Right ventricle myocardium superior (tissue), 1 donor: ENCODE results near the gene RPL11. TPM values are rescaled to one million over a fixed set of nuclear protein-coding genes. Genes with fewer than 3 reads are reported as not detected.
"Not testable (repeated sequence)": the region's sequence is repeated elsewhere in the genome, so short reads cannot be mapped to it uniquely, and the experiment has no call there.

Experiments
- ATAC-seq: fragments of 200-7000 bp; cut with Tn5 transposase; one replicate; pipeline ENCODE4 v1.9.1; 2020; ENCODE audit warnings: mild to moderate bottlenecking; ENCODE audit not compliant: poor library complexity
- DNase-seq: peaks from one replicate; pipeline ENCODE4 v3.0.0-alpha.2; 2020
- intact Hi-C: fragments of 100-400 bp; cut with DNase I; formaldehyde crosslinking; loops from one replicate; pipeline ENCODE4 v1.11.2; 2022
- total RNA-seq: library from RNA; stranded (reverse); fragmentation: NEBNext Ultra II Directional; extraction: Animal tissue kit (Norgen Biotek cat#: 25700); gene quantifications from one replicate; pipeline ENCODE4 v1.2.1, GENCODE V29; 2021
- donor health status: DM: no; HTN: yes; CAD: no; lungs with severe emphysema.

RPL11 gene
- total RNA-seq, 1 donor from 2014 or later, result 570 TPM

DNA sequence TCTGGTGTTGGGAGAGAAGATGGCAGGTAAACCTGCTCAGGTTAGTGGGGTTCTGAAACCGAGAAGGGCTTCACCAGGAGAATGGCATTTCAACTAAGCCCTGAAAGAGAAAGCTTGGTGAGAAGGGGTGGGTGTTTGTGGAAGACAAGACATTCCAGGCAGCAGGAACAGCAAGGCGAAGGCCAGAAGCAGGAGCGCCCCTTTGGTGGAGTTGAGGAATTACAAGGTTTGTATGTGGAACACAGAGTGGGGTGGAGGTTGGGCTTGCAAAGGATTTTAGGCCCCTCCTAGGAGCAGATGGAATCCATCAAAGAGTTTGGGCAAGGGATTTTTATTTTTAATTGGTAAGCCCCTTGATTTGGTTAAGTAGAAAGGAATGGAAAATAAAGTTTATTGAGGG lies 26.9 kb downstream of the RPL11 start:
- DNase-seq (no peak), ATAC-seq (no peak)
- intact Hi-C loops, result no loop called here

DNA sequence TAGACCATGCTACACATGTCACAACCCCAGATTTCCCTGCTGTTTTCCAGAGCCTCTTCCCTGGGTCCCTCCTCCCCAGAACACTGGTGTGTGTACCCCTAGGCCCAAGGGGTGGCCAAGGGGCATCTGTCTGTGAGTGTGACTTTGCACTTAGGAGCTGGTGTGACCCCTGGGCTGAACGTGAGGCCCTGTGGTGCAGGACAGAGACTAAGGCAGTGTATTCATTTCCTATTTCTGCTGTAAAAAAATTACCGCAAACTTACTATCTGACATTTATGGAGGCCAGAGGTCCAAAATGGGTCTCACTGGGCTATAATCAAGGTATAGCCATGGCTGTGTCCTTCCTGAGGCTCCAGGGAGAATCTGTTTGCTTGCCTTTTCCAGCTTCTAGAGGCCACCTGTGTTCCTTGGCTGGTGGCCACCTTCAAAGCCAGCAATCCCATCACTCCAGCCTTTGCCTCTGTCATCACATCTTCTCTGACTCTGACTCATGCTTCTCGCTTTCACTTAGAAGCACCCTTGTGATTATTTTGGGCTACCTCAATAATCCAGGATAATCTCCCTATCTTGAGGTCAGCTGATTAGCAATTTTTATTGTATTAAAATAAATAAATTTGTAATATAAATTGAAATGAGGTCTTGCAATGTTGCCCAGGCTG lies 27.7 kb downstream of the RPL11 start:
- DNase-seq (no peak), ATAC-seq (peak; percentile 39)
- intact Hi-C loops, result no loop called here

GRCh38 chr1:23720256-23720995 lies 28.8 kb downstream of the RPL11 start:
- ATAC-seq, result no peak

GRCh38 chr1:23722652-23723051 lies 31.0 kb downstream of the RPL11 start:
- no peak for ATAC-seq
- intact Hi-C loops, result no loop called here
- DNase-seq, result no peak

More at GRCh38 chr1:23720256-23720995, 28.8 kb downstream of the RPL11 start:
- no peak for DNase-seq
- intact Hi-C loops, result no loop called here

- no peak for ATAC-seq
- intact Hi-C loops, result no loop called here
- DNase-seq, result no peak
Measured at GRCh38 chr1:23726686-23727085, 35.1 kb downstream of the RPL11 start.

- DNase-seq, result peak; percentile 85
Measured at GRCh38 chr1:23727362-23727811, 35.8 kb downstream of the RPL11 start.

DNA sequence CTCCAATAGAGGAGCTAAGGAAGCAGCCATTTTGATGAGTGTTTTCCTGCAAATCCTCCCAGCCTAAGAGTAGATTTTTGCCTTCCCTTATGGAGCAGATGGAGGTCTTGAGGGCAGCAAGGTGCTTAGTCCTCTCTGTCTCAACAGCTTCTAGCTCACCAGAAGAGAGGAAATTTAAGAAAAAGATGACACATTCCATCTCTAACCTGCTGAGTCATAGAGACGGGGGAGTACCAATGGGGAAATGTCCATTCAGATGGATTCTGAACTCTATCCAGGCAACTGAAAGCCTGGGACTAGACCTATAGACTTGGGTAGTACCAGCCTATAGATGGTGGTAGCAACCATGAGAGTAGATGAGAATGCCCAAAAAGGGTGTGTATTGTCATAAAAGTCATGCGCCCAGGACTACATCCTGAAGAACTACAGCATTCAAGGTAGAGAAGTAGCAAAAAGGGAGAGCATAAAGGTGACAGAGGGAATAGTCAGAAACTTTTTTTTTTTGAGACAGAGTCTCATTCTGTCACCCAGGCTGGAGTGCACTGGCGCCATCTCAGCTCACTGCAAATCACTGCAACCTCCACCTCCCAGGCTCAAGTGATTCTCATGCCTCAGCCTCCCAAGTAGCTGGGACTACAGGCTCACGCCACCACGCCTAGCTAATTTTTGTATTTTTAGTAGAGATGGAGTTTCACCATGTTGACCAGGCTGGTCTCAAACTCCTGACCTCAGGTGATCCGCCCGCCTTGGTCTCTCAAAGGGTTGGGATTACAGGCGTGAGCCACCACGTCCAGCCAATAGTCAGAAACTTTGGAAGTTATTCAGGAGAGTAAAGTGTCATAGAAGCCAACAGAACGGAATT lies 41.0 kb downstream of the RPL11 start:
- no peak for DNase-seq
- ATAC-seq, result no peak
- intact Hi-C loops, result no loop called here

More at GRCh38 chr1:23727362-23727811, 35.8 kb downstream of the RPL11 start:
- ATAC-seq, result peak; percentile 94
- intact Hi-C loops, result no loop called here

DNA sequence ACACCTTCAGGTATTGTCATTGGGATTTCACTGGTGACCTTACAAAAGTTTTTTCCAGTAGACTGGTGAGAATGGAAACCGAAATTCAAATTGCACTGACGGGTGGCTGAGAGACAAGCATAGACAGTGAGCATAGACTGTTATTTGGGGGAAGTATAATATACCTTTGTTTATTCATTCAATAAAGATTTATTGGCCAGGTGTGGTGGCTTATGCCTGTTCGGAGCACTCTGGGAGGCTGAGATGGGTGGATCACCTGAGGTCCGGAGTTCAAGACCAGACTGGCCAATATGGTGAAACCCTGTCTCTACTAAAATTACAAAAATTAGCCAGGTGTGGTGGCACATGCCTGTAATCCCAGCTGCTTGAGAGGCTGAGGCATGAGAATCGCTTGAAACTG lies 41.7 kb downstream of the RPL11 start:
- DNase-seq, ATAC-seq, intact Hi-C loops: not testable (repeated sequence)

GRCh38 chr1:23736437-23737134 lies 45.0 kb downstream of the RPL11 start:
- DNase-seq (no peak), ATAC-seq (no peak)
- intact Hi-C loops, result no loop called here

DNA sequence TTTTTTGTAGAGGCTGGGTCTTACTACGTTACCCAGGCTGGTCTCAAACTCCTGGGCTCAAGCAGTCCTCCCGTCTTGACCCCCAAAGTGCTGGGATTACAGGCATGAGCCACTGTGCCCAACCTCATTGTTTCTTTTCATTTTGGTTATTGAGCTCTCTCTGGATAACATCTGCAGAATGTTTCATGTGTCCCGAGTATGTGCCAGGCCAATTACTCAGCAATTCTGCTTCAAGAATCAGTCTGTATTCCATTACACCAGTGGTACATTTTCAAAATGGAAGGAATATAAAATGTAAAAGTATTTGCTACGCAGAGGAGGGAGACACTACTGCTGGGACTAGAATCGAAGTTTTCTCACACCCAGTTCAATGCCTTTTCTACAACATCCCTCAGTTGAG lies 50.0 kb downstream of the RPL11 start:
- DNase-seq (no peak), ATAC-seq (no peak)
- intact Hi-C loops, result loop anchor here (10.0 kb wide), 1 partner anchor 47 kb away; the partner anchor contains the start of gene RPL11

DNA sequence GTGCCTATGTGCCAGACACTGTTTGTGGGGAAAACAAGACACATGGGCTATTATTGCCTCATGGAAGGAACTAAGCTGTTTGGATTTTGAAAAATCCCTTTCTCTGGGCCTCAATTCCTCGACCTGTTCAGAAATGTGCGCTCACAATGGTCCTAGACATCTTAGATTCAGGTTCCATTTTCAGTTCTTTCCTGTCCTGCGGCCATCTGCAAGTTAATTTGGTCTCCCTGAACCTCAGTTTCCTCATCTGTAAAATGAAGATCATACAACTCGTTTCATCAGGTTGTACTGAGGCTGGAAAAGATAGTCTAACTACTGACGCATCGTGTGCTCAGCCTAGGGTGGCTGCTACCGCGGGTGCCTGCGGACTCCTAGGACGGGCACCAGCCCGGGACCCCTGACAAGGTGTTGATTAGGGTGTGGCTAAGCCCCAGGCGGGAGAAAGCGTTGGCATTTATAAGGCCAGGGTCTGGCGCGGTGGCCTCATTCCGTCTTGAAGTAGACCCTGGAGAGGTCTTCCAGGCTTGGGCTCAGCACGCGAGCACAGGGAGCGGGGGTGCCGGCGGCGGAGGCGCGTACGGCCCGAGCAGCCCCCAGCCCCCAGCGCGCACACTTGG lies 51.2 kb downstream of the RPL11 start:
- intact Hi-C loops, result loop anchor here (10.0 kb wide), 1 partner anchor 48 kb away; the partner anchor contains the start of gene RPL11
- peak; percentile 57 for DNase-seq
- peak; percentile 14 for ATAC-seq

DNA sequence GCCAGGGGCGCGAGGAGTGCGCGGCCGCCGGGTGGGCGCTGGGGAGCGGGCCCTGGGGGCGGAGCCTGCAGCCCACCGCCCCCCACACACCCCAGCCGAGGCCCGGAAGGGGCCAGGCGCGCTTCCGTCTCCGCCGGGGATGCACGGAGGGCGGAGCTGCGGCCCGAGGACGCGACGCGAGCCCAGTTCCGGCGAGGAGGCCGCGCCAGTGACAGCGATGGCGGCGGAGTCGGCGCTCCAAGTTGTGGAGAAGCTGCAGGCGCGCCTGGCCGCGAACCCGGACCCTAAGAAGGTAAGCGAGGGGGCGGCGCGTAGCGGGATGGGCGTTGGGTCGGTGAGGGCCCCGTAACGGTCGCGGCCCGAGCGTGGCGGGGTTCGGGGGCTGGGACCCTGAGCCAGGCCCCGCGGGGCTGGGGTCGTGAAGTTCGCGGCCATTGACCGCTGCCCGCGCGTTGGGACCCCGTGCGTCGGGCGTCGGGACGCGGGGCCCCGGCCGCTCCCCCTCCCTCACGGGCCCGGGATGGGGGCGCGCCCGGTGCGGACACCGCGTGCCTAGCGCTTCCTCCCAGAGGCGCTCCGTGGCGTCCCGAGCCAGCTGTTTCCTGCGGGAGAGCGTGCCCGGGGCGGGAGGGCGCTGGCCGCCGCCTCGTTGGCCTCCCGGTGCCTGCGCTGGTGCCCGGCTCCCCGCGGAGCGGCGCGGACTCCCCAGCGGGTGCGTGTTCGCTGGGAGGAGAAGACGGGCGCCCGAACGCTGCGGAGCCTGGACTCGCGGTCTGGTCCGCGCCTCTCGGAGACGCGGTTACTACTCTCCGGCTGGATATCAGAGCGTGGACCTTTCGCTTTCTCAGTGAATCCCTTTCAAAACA lies 51.9 kb downstream of the RPL11 start, which contains the start of gene ELOA:
Gene ELOA, plus strand, starts transcription at position 185 of the 866 bp plus-strand sequence. Its CDS starts 33 bp downstream, at position 218.
- intact Hi-C loops, result loop anchor here (10.0 kb wide), 1 partner anchor 49 kb away; the partner anchor contains the start of gene RPL11
- ATAC-seq, result peak; percentile 96
- peak; percentile 87 for DNase-seq

- intact Hi-C loops, result loop anchor here (10.0 kb wide), 1 partner anchor 51 kb away; the partner anchor contains the start of gene RPL11
- DNase-seq, result no peak
- no peak for ATAC-seq
Measured at GRCh38 chr1:23745515-23745914, 53.9 kb downstream of the RPL11 start.
